ENCODE results near the gene CMTR1.

DNA sequence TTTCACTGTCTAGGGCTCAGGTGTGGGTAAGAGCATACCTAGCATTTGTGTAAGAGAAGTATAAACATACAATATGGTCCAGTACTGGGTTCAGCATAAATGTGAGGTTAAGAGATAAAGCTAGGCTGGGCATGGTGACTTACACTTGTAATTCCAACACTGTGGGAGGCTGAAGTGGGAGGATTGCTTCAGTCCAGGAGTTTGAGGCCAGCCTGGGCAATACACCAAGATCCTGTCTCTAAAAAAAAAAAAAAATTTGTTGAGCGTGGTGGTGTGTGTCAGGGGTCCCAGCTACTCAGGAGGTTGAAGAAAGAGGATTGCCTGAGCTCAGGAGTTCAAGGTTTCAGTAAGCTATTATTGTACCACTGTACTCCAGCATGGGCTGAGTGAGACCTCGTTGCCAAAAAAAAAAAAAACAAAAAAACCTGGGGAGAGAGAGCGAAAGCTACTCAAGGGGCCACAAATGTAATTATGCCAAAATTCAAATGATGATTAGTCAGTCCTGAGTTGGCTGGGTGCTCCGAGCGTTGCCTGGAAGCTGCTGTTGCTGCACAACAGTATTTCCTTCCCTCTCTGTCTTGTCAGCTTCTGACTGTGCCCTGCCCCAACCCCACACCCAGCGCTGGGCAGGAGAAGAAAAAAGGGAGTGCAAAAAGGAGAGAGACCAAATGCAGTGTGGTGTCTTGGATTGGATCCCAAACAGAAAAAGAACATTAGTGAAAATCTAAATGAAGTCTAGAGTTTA lies 24.0 kb downstream of the CMTR1 start:
- TF ChIP-seq POLR2AphosphoS5 (IDR thresholded peaks at IDR 0.05) (no peak), POLR2A (IDR thresholded peaks at IDR 0.05) (no peak)
- TF ChIP-seq, protein P1, sequence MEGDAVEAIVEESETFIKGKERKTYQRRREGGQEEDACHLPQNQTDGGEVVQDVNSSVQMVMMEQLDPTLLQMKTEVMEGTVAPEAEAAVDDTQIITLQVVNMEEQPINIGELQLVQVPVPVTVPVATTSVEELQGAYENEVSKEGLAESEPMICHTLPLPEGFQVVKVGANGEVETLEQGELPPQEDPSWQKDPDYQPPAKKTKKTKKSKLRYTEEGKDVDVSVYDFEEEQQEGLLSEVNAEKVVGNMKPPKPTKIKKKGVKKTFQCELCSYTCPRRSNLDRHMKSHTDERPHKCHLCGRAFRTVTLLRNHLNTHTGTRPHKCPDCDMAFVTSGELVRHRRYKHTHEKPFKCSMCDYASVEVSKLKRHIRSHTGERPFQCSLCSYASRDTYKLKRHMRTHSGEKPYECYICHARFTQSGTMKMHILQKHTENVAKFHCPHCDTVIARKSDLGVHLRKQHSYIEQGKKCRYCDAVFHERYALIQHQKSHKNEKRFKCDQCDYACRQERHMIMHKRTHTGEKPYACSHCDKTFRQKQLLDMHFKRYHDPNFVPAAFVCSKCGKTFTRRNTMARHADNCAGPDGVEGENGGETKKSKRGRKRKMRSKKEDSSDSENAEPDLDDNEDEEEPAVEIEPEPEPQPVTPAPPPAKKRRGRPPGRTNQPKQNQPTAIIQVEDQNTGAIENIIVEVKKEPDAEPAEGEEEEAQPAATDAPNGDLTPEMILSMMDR (IDR thresholded peaks at IDR 0.05) = no peak

Data from suprapubic skin (tissue), 4 donors.